VCaP (cell line): ENCODE results near the gene MAGI1.
A peak's percentile ranks its signal among the peaks of the same experiment; 100 is the strongest.

Source experiments
- H3K27ac ChIP-seq: fragments of 450-650 bp; 2 replicates; pipeline ENCODE4 v1.5.1; 2017
- TF ChIP-seq, protein P1 (sequence below): fragments of 450-650 bp; conservative IDR thresholded peaks from 2 replicates; pipeline ENCODE4 v1.5.1; 2017; ENCODE audit warnings: mild to moderate bottlenecking, moderate library complexity

The MAGI1 gene

DNA sequence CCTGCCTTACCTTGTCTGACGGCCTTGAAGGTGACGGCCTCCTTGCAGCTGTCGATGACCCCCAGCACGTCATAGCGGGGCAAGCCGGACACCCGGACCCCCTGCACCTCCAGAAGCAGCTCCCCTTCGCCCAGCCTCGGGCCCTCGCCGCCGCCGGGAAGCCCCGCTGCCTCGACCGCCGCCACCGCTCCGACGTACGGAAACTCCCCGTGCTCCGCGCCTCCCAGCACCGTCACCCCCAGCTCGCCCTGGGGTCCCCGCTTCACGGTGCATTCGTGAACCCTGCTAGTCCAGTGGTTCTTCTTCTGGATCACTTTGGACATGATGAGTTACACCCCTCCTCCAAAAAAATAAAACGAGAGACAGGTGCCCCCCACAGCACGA lies 740 bp downstream of the MAGI1 start:
- H3K27ac ChIP-seq = peak overlapping the region; percentile 98
- TF ChIP-seq, protein P1, sequence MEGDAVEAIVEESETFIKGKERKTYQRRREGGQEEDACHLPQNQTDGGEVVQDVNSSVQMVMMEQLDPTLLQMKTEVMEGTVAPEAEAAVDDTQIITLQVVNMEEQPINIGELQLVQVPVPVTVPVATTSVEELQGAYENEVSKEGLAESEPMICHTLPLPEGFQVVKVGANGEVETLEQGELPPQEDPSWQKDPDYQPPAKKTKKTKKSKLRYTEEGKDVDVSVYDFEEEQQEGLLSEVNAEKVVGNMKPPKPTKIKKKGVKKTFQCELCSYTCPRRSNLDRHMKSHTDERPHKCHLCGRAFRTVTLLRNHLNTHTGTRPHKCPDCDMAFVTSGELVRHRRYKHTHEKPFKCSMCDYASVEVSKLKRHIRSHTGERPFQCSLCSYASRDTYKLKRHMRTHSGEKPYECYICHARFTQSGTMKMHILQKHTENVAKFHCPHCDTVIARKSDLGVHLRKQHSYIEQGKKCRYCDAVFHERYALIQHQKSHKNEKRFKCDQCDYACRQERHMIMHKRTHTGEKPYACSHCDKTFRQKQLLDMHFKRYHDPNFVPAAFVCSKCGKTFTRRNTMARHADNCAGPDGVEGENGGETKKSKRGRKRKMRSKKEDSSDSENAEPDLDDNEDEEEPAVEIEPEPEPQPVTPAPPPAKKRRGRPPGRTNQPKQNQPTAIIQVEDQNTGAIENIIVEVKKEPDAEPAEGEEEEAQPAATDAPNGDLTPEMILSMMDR = no peak

DNA sequence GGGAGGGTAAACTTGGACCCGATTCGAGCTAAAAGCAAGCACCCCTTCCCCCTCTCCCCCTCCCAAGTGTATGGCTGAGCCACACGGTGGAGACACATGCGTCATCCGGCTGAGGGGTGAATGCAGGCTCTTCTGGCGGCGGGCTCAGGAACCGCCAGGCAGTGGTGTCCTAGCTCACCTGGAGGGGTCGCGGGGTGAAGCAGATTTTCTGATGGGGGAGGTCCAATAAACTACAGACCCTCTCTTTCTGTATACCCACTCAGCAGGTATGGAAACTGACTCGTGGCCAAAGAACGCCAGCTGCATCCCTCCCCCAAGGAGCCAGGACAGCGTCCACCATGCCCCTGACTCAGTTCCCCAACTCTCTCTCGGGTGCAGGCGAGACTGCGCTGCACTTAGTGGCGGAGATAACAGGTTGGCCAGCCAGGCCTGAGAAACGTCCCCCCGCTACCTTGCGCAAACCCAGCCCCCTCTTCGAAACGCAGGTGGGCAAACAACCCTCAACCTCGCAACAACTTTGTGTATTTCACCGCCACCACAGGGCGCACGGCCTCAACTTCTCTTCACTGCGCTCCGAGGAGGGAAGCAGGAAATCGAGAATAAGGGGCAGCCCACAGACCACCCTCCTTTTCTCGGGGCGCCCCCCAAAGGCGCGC lies 1.3 kb downstream of the MAGI1 start:
- TF ChIP-seq, protein P1 = peak; percentile 71

GRCh38 chr3:66036586-66037148 lies 2.1 kb downstream of the MAGI1 start:
- TF ChIP-seq, protein P1 = no peak
- H3K27ac ChIP-seq = peak overlapping the region; percentile 98

More for the DNA sequence above, 1.3 kb downstream of the MAGI1 start:
- peak overlapping the region; percentile 98 for H3K27ac ChIP-seq

- peak overlapping the region; percentile 98 for H3K27ac ChIP-seq
These were observed 2.8 kb downstream of the MAGI1 start for GRCh38 chr3:66035763-66036477.

GRCh38 chr3:66033241-66034138 lies 5.2 kb downstream of the MAGI1 start:
- H3K27ac ChIP-seq = no peak overlapping the region
- TF ChIP-seq, protein P1 = no peak

More at GRCh38 chr3:66035763-66036477, 2.8 kb downstream of the MAGI1 start:
- TF ChIP-seq, protein P1 = no peak

DNA sequence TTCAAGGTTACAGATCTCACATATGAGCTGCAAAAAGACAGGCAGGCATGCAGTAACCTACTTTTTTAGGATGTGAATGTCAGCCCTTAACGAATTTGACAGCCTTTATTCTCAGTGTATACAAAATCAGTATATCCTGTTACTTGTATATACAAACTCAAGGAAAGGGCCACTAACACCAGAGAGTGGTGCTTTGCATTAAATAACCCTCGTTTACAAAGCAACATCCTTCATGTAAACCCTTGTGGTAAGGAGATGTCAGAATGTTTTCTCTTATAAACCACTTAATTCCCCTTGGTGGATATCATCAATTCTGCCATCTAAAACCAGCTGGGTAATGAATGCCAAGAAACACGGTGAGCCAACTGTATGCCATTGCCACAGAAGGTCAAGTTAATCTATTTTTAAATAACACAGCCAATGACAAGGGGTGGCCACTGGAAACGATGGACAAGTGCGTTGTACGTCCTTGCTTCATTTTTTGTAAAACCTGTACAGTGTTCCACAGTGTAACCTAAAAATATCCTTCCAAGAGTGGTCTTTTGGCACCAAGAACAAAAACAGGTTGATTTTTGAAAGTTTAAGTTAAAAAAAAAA lies 7.5 kb downstream of the MAGI1 start:
- TF ChIP-seq, protein P1 = no peak
- H3K27ac ChIP-seq = no peak overlapping the region
